ENCODE measurements around the gene DPEP1. TPM values are rescaled to one million over a fixed set of nuclear protein-coding genes. Genes with fewer than 3 reads are reported as not detected.
"Not testable (repeated sequence)": the region's sequence is repeated elsewhere in the genome, so short reads cannot be mapped to it uniquely, and the experiment has no call there.

The DPEP1 gene
- polyA plus RNA-seq, 3 donors: not detected

DNA sequence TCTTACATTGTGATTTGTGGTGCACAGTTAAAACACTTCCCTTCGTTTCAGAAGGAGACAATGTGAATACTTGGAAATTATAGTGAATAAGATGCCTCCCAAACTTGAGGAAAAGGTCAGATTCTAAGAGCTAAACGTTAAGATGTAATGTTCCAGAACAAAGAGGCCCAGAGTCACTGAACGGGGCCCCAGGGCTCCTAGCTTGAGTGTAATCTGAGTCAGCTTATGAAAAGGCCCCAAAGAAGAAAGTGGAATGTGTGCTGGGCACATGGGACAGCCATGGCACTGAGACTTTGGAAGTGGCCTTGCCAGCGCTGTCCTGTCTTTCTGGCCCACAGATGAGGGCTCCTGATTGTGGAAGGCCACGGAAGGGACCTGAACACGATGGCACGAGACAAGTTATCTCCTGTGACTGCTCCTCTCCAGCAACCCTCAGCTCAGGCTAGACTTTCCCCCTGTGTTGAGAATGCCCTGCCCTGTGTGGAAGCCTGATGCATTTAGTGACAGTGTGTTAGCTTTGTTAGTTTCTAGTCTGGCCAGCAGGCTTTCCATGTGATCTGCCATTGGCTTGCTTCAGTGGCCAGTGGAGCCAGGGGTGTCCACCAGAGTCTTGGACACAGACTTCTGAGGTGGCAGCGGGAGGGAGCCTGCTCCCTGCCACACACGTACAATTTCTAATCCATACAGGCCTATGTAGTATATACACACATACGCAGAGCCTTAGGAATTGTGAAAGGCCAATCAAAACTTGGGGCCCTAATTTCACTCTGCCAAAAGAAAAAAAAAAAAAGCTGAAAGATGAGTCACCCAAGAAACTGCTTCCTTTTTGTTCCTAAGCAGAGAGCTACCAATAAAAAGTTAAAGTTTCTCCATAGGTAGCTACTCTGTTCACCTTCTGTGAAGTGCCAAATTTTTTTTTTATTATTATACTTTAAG is 57.3 kb downstream of the DPEP1 start:
- peaks cover 12% of the 10 kb centered on the region for H3K4me1 Mint-ChIP-seq
- H3K27ac Mint-ChIP-seq: peak overlapping the region in 2 of 7 donors; percentile 7 to 10
- peaks cover 0 to 5% of the 10 kb centered on the region in 2 donors for H3K4me1 ChIP-seq (ENCODE audit: control insufficient read depth in 1 of 2, insufficient read depth in 2 of 2, low read length in 2 of 2)
- peaks cover 0 to 10% of the 10 kb centered on the region in 2 donors for H3K9me3 ChIP-seq (replicated peaks in 1 of 2; ENCODE audit: control insufficient read depth in 1 of 2, insufficient read depth in 1 of 2, low read length in 2 of 2)
- no peak overlapping the region for H3K9ac ChIP-seq (ENCODE audit: insufficient read depth, low read length, poor library complexity, severe bottlenecking)
- no peak overlapping the region for H3K27ac ChIP-seq (ENCODE audit: low read depth in 1 of 2, low read length in 2 of 2)
- intact Hi-C loops (cut with micrococcal nuclease): no loop called here
- TF ChIP-seq, protein P1, sequence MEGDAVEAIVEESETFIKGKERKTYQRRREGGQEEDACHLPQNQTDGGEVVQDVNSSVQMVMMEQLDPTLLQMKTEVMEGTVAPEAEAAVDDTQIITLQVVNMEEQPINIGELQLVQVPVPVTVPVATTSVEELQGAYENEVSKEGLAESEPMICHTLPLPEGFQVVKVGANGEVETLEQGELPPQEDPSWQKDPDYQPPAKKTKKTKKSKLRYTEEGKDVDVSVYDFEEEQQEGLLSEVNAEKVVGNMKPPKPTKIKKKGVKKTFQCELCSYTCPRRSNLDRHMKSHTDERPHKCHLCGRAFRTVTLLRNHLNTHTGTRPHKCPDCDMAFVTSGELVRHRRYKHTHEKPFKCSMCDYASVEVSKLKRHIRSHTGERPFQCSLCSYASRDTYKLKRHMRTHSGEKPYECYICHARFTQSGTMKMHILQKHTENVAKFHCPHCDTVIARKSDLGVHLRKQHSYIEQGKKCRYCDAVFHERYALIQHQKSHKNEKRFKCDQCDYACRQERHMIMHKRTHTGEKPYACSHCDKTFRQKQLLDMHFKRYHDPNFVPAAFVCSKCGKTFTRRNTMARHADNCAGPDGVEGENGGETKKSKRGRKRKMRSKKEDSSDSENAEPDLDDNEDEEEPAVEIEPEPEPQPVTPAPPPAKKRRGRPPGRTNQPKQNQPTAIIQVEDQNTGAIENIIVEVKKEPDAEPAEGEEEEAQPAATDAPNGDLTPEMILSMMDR (IDR thresholded peaks at IDR 0.05): no peak
- no peak overlapping the region for H2AFZ ChIP-seq (ENCODE audit: insufficient read depth, low read depth, low read length, poor library complexity, severe bottlenecking)
- H3K4me3 ChIP-seq (replicated peaks in 1 of 3; ENCODE audit: low read depth in 2 of 3, low read length in 3 of 3): no peak overlapping the region
- H3K9me3 Mint-ChIP-seq: peaks cover 6 to 18% (median 10%) of the 10 kb centered on the region in 7 donors
- no peak for DNase-seq
- H4K20me1 ChIP-seq (ENCODE audit: insufficient read depth, low read length): no peaks in the 10 kb centered on the region
- no peaks in the 10 kb centered on the region for H3K79me2 ChIP-seq (ENCODE audit: insufficient read depth, low read length)
- 96% methylated on average over 5 of the region's 10 CpGs for WGBS (ENCODE audit: insufficient coverage)
- no peaks in the 10 kb centered on the region for H3K36me3 Mint-ChIP-seq
- peaks cover 2 to 9% (median 7%) of the 10 kb centered on the region in 3 donors for H3K27me3 Mint-ChIP-seq (ENCODE audit: low read depth in 3 of 3)
- H3K27me3 ChIP-seq (ENCODE audit: control insufficient read depth in 2 of 2, insufficient read depth in 2 of 2, low read length in 2 of 2): no peaks in the 10 kb centered on the region
- H3K4me2 ChIP-seq (replicated peaks; ENCODE audit: extremely low read depth, low read length, poor library complexity, severe bottlenecking): no peak overlapping the region
- H3K4me3 Mint-ChIP-seq: no peak overlapping the region
- H3K36me3 ChIP-seq (replicated peaks in 1 of 2; ENCODE audit: control insufficient read depth in 1 of 2, insufficient read depth in 2 of 2, low read length in 2 of 2): no peaks in the 10 kb centered on the region

DNA sequence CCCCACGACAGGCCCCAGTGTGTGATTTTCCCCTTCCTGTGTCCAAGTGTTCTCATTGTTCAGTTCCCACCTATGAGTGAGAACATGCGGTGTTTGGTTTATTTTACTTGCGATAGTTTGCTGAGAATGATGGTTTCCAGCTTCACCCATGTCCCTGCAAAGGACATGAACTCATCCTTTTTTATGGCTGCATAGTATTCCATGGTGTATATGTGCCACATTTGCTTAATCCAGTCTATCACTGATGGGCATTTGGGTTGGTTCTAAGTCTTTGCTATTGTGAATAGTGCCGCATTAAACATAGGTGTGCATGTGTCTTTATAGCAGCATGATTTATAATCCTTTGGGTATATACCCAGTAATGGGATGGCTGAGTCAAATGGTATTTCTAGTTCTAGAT is 58.1 kb downstream of the DPEP1 start:
- H3K27ac ChIP-seq (ENCODE audit: low read depth in 1 of 2, low read length in 2 of 2); H3K36me3 Mint-ChIP-seq; H3K27me3 ChIP-seq (ENCODE audit: control insufficient read depth in 2 of 2, insufficient read depth in 2 of 2, low read length in 2 of 2); H3K4me3 Mint-ChIP-seq; H2AFZ ChIP-seq (ENCODE audit: insufficient read depth, low read depth, low read length, poor library complexity, severe bottlenecking); H4K20me1 ChIP-seq (ENCODE audit: insufficient read depth, low read length); intact Hi-C loops (cut with micrococcal nuclease); H3K4me2 ChIP-seq (replicated peaks; ENCODE audit: extremely low read depth, low read length, poor library complexity, severe bottlenecking); DNase-seq; H3K9ac ChIP-seq (ENCODE audit: insufficient read depth, low read length, poor library complexity, severe bottlenecking); H3K9me3 ChIP-seq (replicated peaks in 1 of 2; ENCODE audit: control insufficient read depth in 1 of 2, insufficient read depth in 1 of 2, low read length in 2 of 2); H3K4me1 ChIP-seq (ENCODE audit: control insufficient read depth in 1 of 2, insufficient read depth in 2 of 2, low read length in 2 of 2); H3K36me3 ChIP-seq (replicated peaks in 1 of 2; ENCODE audit: control insufficient read depth in 1 of 2, insufficient read depth in 2 of 2, low read length in 2 of 2); H3K4me3 ChIP-seq (replicated peaks in 1 of 3; ENCODE audit: low read depth in 2 of 3, low read length in 3 of 3); H3K27ac Mint-ChIP-seq; H3K79me2 ChIP-seq (ENCODE audit: insufficient read depth, low read length); H3K27me3 Mint-ChIP-seq (ENCODE audit: low read depth in 3 of 3): not testable (repeated sequence)
- 100% methylated on average over 1 of the region's 4 CpGs for WGBS (ENCODE audit: insufficient coverage)
- Mint-ChIP-seq H3K9me3 (peaks cover 4 to 20% (median 8%) of the 10 kb centered on the region in 7 donors), H3K4me1 (peaks cover 12% of the 10 kb centered on the region)

All from CD14-positive monocyte (primary cell).